BJ (cell line): ENCODE results near the gene NPHS1. TPM values are rescaled to one million over a fixed set of nuclear protein-coding genes. Genes with fewer than 3 reads are reported as not detected.

Experiments
- CTCF ChIA-PET: fragments of 350-600 bp; formaldehyde crosslinking; extraction: SDS; loops from one replicate; lab custom pipeline; 2021; ENCODE audit warnings: antibody characterized with exemption, inconsistent platforms; lab: Yijun Ruan, JAX
- POLR2A ChIA-PET: fragments of 300-600 bp; sonication (Branson Sonifier 250); formaldehyde crosslinking; extraction: SDS; loops from one replicate; lab custom pipeline; 2021; ENCODE audit warnings: antibody characterized with exemption; lab: Charles Lee
- DNase-seq: peaks from one replicate; pipeline ENCODE4 v3.0.0-alpha.2; 2011; ENCODE audit warnings: low read depth
- H3K27me3 ChIP-seq: 2 replicates; pipeline ENCODE4 v1.6.0; 2011; ENCODE audit warnings: low read length; ENCODE audit not compliant: control insufficient read depth, insufficient read depth
- H3K36me3 ChIP-seq: 2 replicates; pipeline ENCODE4 v1.5.1; 2011; ENCODE audit warnings: low read length; ENCODE audit not compliant: control insufficient read depth, insufficient read depth
- H3K4me3 ChIP-seq: 2 replicates; pipeline ENCODE4 v1.5.1; 2011; ENCODE audit warnings: low read depth, mild to moderate bottlenecking, control low read depth, low read length
- CTCF ChIP-seq: IDR thresholded peaks from 2 replicates; pipeline ENCODE4 v1.5.1; 2011; ENCODE audit warnings: low read depth, mild to moderate bottlenecking, control low read depth, inconsistent platforms, low read length, moderate library complexity; ENCODE audit not compliant: insufficient read depth
- polyA plus RNA-seq: library from polyadenylated mRNA; depleted of rRNA; stranded (reverse); fragments of >200 nt; gene quantifications from 2 replicates; pipeline ENCODE4 v1.2.3, GENCODE V29; 2011

Gene NPHS1
- polyA plus RNA-seq, 1 experiment: not detected

- DNase-seq: no peak
- TF ChIP-seq CTCF: no peak
- no peaks in the 10 kb centered on the region for H3K27me3 ChIP-seq
- H3K4me3 ChIP-seq: no peak overlapping the region
- ChIA-PET CTCF (interaction anchor here (1.1 kb wide), 1 partner anchor 46 kb away, joined by 3 read pairs; no protein-coding TSS in a partner anchor), POLR2A (no interaction called here)
- H3K36me3 ChIP-seq: peaks cover 18% of the 10 kb centered on the region
Measured at GRCh38 chr19:35885225-35885738, 33.0 kb upstream of the NPHS1 start.

DNA sequence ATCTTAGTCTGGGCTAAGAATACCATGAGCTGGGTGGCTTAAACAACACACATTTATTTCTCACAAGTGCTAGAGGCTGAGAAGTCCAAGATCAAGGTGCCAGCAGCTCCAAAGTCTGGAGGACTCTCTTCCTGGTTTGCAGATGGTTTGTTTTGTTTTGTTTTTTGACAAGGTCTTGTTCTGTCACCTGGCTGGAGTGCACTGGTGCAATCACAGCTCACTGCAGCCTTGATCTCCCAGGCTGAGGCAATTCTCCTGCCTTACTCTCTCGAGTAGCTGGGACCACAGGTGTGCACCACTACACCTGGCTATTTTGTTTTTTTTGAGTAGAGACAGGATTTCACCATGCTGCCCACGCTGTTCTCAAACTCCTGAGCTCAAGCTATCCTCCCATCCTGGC lies 31.6 kb upstream of the NPHS1 start:
- CTCF ChIA-PET: interaction anchor here (1.5 to 6.8 kb wide), 2 partner anchors 17 to 49 kb away, joined by 5 to 82 read pairs; partner anchors contain the start of gene NFKBID

GRCh38 chr19:35882114-35882832 lies 30.0 kb upstream of the NPHS1 start:
- no peak for DNase-seq
- CTCF ChIA-PET: interaction anchor here (0.7 to 6.8 kb wide), 11 partner anchors 8 to 134 kb away, joined by 3 to 82 read pairs (median 4); partner anchors contain the start of genes ALKBH6, LIN37 and NFKBID
- POLR2A ChIA-PET: no interaction called here
- Histone ChIP-seq H3K4me3 (no peak overlapping the region), H3K36me3 (no peaks in the 10 kb centered on the region), H3K27me3 (no peaks in the 10 kb centered on the region)
- peak; percentile 49 for TF ChIP-seq CTCF

More for the DNA sequence above, 31.6 kb upstream of the NPHS1 start:
- POLR2A ChIA-PET: interaction anchor here (0.6 kb wide), 1 partner anchor 47 kb away, joined by 3 read pairs; no protein-coding TSS in a partner anchor
- peaks cover 7% of the 10 kb centered on the region for H3K36me3 ChIP-seq
- no peak for DNase-seq
- no peak for TF ChIP-seq CTCF
- H3K27me3 ChIP-seq: no peaks in the 10 kb centered on the region
- H3K4me3 ChIP-seq: no peak overlapping the region

GRCh38 chr19:35879770-35880317 lies 27.5 kb upstream of the NPHS1 start:
- H3K36me3 ChIP-seq: no peaks in the 10 kb centered on the region
- ChIA-PET CTCF (interaction anchor here (1.0 to 6.8 kb wide), 2 partner anchors 10 to 53 kb away, joined by 6 to 82 read pairs; no protein-coding TSS in a partner anchor), POLR2A (interaction anchor here (0.6 kb wide), 1 partner anchor 10 kb away, joined by 3 read pairs; no protein-coding TSS in a partner anchor)
- H3K4me3 ChIP-seq: no peak overlapping the region
- no peak for TF ChIP-seq CTCF
- peak; percentile 62 for DNase-seq
- no peaks in the 10 kb centered on the region for H3K27me3 ChIP-seq

DNA sequence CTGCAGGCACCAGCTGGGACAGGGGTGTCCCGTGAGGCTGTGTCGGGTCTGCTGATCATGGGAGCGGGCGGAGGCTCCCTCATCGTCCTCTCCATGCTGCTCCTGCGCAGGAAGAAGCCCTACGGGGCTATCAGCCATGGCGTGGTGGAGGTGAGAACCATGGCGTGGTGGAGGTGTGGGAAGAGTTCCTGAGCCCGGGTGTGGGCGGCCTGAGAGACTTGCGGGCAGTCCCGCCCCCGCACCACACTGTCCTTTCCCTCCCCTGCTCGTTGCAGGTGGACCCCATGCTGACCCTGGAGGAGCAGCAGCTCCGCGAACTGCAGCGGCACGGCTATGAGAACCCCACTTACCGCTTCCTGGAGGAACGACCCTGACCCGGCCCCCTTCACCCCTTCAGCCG lies 26.8 kb upstream of the NPHS1 start:
- TF ChIP-seq CTCF: no peak
- CTCF ChIA-PET: interaction anchor here (6.8 kb wide), 1 partner anchor 54 kb away, joined by 82 read pairs; no protein-coding TSS in a partner anchor
- no peak overlapping the region for H3K4me3 ChIP-seq
- H3K27me3 ChIP-seq: no peaks in the 10 kb centered on the region
- POLR2A ChIA-PET: no interaction called here
- H3K36me3 ChIP-seq: no peaks in the 10 kb centered on the region
- DNase-seq: no peak
